Motor neuron (in vitro differentiated cells): ENCODE data around the gene IGFBP1. TPM values are rescaled to one million over a fixed set of nuclear protein-coding genes. Genes with fewer than 3 reads are reported as not detected.

Source experiments
- ATAC-seq, 8 experiments: fragments of 200-7000 bp; cut with Tn5 transposase; replicated peaks in 6 of 8; 2 replicates each; pipeline ENCODE4 v1.8.0; 2021; ENCODE audit warnings: mild to moderate bottlenecking in 8 of 8, moderate library complexity in 8 of 8
- H3K27ac ChIP-seq, 2 donors: fragments of 250-450 bp; sonication (Bioruptor Pico); 2 replicates each; pipeline ENCODE4 v1.9.0; 2021; ENCODE audit warnings: antibody characterized with exemption in 2 of 2, mild to moderate bottlenecking in 2 of 2, moderate library complexity in 1 of 2
- H3K4me1 ChIP-seq, 2 donors: fragments of 250-450 bp; sonication (Bioruptor Pico); replicated peaks in 1 of 2; 2 replicates each; pipeline ENCODE4 v1.6.1; 2021; ENCODE audit warnings: antibody characterized with exemption in 2 of 2, mild to moderate bottlenecking in 2 of 2, moderate library complexity in 1 of 2
- H3K4me3 ChIP-seq, 5 donors: fragments of 250-450 bp; sonication (Bioruptor Pico); 2 replicates each; pipeline ENCODE4 v1.9.0; 2021; ENCODE audit warnings: antibody characterized with exemption in 5 of 5, mild to moderate bottlenecking in 5 of 5, moderate library complexity in 4 of 5
- WGBS, 10 experiments: fragments of 450-650 bp; shearing (Covaris generic); methylation state at CpG; one replicate each; pipeline ENCODE4 v1.0.0; 2022; 5-methylcytosine and 5-hydroxymethylcytosine counted together
- in situ Hi-C, 9 experiments: fragments of 400-800 bp; cut with MboI; loops; one replicate each; pipeline ENCODE4 v1.15.0; 2021; ENCODE audit warnings: low sequenced_read_pairs in 9 of 9, low pct_unique_long_range_greater_than_20kb in 2 of 9; ENCODE audit not compliant: unreplicated experiment in 9 of 9
- total RNA-seq, 8 experiments: library from RNA; unstranded; fragments of 300-600 nt; gene quantifications; 2 replicates each; pipeline versions ENCODE4 v1.2.3 to v1.2.4, GENCODE V29; 2022

IGFBP1 gene
- total RNA-seq, 8 experiments from 2014 or later, result not detected

GRCh38 chr7:45885264-45885882 lies 2.9 kb upstream of the IGFBP1 start:
- H3K4me3 ChIP-seq, result no peak overlapping the region
- peaks cover 0 to 3% of the 10 kb centered on the region in 2 donors for H3K4me1 ChIP-seq
- ATAC-seq, result peak in 3 of 8 experiments; percentile 42 to 60 (median 55)
- no peak overlapping the region for H3K27ac ChIP-seq
- WGBS, 10 experiments, result 37 to 91% (median 43%) methylated on average over 1 to 4 of the region's 7 CpGs; no CpG with 5 or more reads in 6 of the 10 experiments
- in situ Hi-C loops, result no loop called here

GRCh38 chr7:45886931-45887667 lies 1.2 kb upstream of the IGFBP1 start:
- no peak overlapping the region for H3K4me3 ChIP-seq
- H3K27ac ChIP-seq, result no peak overlapping the region
- H3K4me1 ChIP-seq, result peaks cover 0 to 3% of the 10 kb centered on the region in 2 donors
- WGBS, 10 experiments, result 88 to 100% (median 93%) methylated on average over 1 to 5 of the region's 5 CpGs; no CpG with 5 or more reads in 4 of the 10 experiments
- no peak for ATAC-seq
- in situ Hi-C loops, result no loop called here

GRCh38 chr7:45888993-45889366 lies 692 bp downstream of the IGFBP1 start:
- 47 to 90% (median 90%) methylated on average over 2 to 4 of the region's 14 CpGs; no CpG with 5 or more reads in 7 of the 10 experiments for WGBS, 10 experiments
- Histone ChIP-seq H3K4me1 (peaks cover 0 to 3% of the 10 kb centered on the region in 2 donors), H3K4me3 (peak overlapping the region; percentile 23 to 36 (median 33)), H3K27ac (no peak overlapping the region)
- in situ Hi-C loops, result no loop called here
- peak in 2 of 8 experiments; percentile 13 to 37 for ATAC-seq

- Histone ChIP-seq H3K4me1 (peaks cover 0 to 3% of the 10 kb centered on the region in 2 donors), H3K27ac (no peak overlapping the region), H3K4me3 (no peak overlapping the region)
- WGBS, 10 experiments, result 72 to 100% (median 80%) methylated on average over 1 to 7 of the region's 8 CpGs; no CpG with 5 or more reads in 2 of the 10 experiments
- in situ Hi-C loops, result no loop called here
- peak in 1 of 8 experiments; percentile 4 for ATAC-seq
Observed at GRCh38 chr7:45889367-45890067, 1.2 kb downstream of the IGFBP1 start.

- no peak overlapping the region for H3K27ac ChIP-seq
- in situ Hi-C loops, result no loop called here
- no peak overlapping the region for H3K4me3 ChIP-seq
- WGBS, 10 experiments, result 57 to 92% (median 74%) methylated on average over 1 to 6 of the region's 8 CpGs; no CpG with 5 or more reads in 2 of the 10 experiments
- ATAC-seq, result no peak
- H3K4me1 ChIP-seq, result peaks cover 0 to 3% of the 10 kb centered on the region in 2 donors
Observed at GRCh38 chr7:45890125-45890901, 2.0 kb downstream of the IGFBP1 start.

- Histone ChIP-seq H3K4me3 (no peak overlapping the region), H3K27ac (no peak overlapping the region), H3K4me1 (peaks cover 0 to 3% of the 10 kb centered on the region in 2 donors)
- in situ Hi-C loops, result no loop called here
- WGBS, 10 experiments, result 0 to 56% (median 14%) methylated on average over 2 to 6 of the region's 6 CpGs
- peak in 2 of 8 experiments; percentile 28 to 30 for ATAC-seq
Observed at GRCh38 chr7:45890902-45891461, 2.7 kb downstream of the IGFBP1 start.

- Histone ChIP-seq H3K27ac (no peak overlapping the region), H3K4me1 (peaks cover 0 to 3% of the 10 kb centered on the region in 2 donors), H3K4me3 (no peak overlapping the region)
- no peak for ATAC-seq
- in situ Hi-C loops, result no loop called here
- WGBS, 10 experiments, result 27 to 72% (median 67%) methylated on average over 3 to 8 of the region's 10 CpGs; no CpG with 5 or more reads in 2 of the 10 experiments
Observed at GRCh38 chr7:45891462-45892402, 3.4 kb downstream of the IGFBP1 start.

- in situ Hi-C loops, result no loop called here
- Histone ChIP-seq H3K27ac (no peak overlapping the region), H3K4me1 (peaks cover 0 to 3% of the 10 kb centered on the region in 2 donors), H3K4me3 (no peak overlapping the region)
- WGBS, 10 experiments, result 17 to 84% (median 53%) methylated on average over 1 to 6 of the region's 6 CpGs; no CpG with 5 or more reads in 2 of the 10 experiments
- no peak for ATAC-seq
Observed at GRCh38 chr7:45892407-45893035, 4.2 kb downstream of the IGFBP1 start.

- ATAC-seq, result no peak
- in situ Hi-C loops, result no loop called here
- 43 to 92% (median 83%) methylated on average over 2 to 5 of the region's 5 CpGs; no CpG with 5 or more reads in 2 of the 10 experiments for WGBS, 10 experiments
- no peaks in the 10 kb centered on the region for H3K4me1 ChIP-seq
- H3K4me3 ChIP-seq, result no peak overlapping the region
- no peak overlapping the region for H3K27ac ChIP-seq
Observed at GRCh38 chr7:45893374-45893995, 5.2 kb downstream of the IGFBP1 start.

- no peaks in the 10 kb centered on the region for H3K4me1 ChIP-seq
- ATAC-seq, result no peak
- H3K4me3 ChIP-seq, result no peak overlapping the region
- in situ Hi-C loops, result no loop called here
- no peak overlapping the region for H3K27ac ChIP-seq
- WGBS, 10 experiments, result 40 to 100% (median 49%) methylated on average over 1 to 3 of the region's 4 CpGs; no CpG with 5 or more reads in 3 of the 10 experiments
Observed at GRCh38 chr7:45893996-45894664, 5.8 kb downstream of the IGFBP1 start.
